22Rv1 (cell line): ENCODE data around the gene INTS1.
A peak's percentile ranks its signal among the peaks of the same experiment; 100 is the strongest.

Experiments used
- H3K27ac ChIP-seq: fragments of 450-650 bp; 2 replicates; pipeline ENCODE4 v1.5.1; 2017
- ZFX ChIP-seq: fragments of 450-650 bp; IDR thresholded peaks from 2 replicates; pipeline ENCODE4 v1.6.1; 2017; ENCODE audit warnings: antibody characterized with exemption, borderline replicate concordance
- TF ChIP-seq, protein P1 (sequence below): fragments of 450-650 bp; IDR thresholded peaks from 2 replicates; pipeline ENCODE4 v1.5.1; 2017; ENCODE audit warnings: mild to moderate bottlenecking

Gene INTS1

DNA sequence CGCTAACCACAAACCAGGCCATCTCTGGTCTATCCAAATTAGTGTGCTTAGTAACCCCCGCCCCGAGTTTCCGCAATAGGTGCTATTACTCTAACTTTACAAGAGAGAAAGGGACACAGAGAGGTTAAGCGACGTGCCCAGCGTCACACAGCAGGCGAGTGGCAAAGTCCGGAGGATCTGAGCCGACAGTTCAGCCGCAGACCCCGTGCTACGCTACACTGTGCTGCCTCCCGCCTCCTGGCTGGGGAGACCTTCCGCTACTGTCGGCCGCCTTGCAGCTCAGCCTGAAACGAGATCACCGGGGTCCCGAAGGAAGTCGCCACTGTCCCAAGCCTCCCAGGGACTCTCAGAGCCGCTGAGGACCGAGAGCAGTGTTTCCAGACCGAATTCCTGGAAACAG, 799 bp downstream of the INTS1 start:
- H3K27ac ChIP-seq: peak overlapping the region; percentile 77
- TF ChIP-seq, protein P1, sequence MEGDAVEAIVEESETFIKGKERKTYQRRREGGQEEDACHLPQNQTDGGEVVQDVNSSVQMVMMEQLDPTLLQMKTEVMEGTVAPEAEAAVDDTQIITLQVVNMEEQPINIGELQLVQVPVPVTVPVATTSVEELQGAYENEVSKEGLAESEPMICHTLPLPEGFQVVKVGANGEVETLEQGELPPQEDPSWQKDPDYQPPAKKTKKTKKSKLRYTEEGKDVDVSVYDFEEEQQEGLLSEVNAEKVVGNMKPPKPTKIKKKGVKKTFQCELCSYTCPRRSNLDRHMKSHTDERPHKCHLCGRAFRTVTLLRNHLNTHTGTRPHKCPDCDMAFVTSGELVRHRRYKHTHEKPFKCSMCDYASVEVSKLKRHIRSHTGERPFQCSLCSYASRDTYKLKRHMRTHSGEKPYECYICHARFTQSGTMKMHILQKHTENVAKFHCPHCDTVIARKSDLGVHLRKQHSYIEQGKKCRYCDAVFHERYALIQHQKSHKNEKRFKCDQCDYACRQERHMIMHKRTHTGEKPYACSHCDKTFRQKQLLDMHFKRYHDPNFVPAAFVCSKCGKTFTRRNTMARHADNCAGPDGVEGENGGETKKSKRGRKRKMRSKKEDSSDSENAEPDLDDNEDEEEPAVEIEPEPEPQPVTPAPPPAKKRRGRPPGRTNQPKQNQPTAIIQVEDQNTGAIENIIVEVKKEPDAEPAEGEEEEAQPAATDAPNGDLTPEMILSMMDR: no peak
- no peak for TF ChIP-seq ZFX

DNA sequence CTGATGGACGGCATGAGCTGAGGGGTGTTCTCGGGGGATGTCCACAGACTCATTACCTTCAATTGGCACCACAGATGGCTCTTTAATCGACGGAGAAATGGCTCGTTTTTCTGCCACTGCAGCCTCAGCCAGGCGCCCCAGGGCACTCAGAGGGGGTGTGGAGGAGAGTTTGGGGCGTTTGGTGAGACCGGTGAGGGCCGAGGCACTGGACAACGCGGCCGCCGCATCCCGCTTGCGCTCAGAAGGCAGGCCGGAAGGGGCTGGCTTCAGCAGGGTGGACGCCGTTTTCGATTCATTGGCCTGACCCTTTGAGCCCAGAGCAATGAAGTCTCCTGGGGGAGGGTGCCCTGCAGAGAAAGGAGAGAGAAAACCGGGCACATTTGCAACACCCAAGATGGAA, 1.3 kb downstream of the INTS1 start:
- TF ChIP-seq, protein P1: no peak
- no peak for TF ChIP-seq ZFX
- H3K27ac ChIP-seq: 0 out of 2 replicates have a peak overlapping the region, but pooled peaks have one; percentile 77

DNA sequence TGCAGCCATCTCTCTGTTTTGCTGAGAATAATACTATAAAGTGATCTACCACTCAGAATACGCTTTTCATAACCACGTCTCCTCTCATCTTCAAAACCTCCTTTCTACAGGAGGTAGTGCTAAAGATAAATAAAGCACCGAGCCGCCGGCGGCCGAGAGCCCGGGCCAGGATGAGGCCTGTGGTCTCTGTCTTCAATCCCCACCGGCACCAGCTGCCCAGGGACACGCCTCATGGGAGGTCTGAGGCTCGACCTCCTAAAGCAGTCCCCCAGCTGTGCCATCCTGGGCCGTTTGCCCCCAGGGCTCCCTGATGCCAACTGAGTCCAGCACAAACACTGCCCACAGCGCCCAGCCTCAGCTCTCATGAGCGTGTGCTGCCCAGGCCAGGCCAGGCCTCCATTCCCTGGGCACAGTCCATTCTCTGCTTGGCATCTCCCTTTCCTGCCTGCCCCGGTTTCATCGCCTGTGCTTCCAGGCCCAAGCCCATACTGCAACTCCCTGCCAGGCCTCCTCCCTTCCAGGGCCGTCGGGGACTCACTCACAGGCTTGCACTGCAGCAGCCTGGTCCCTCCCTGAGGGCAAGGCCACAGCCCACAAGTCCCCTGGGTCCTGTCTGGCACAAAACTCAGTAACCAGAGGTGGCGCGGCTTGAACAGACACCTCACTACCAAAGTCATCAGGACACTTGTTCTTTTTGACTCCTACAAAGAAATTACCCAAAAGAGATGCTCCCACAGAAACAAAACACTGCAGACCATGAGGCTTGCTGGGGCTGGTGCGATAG, 2.5 kb downstream of the INTS1 start:
- no peak for TF ChIP-seq ZFX
- TF ChIP-seq, protein P1: no peak
- H3K27ac ChIP-seq: no peak overlapping the region

DNA sequence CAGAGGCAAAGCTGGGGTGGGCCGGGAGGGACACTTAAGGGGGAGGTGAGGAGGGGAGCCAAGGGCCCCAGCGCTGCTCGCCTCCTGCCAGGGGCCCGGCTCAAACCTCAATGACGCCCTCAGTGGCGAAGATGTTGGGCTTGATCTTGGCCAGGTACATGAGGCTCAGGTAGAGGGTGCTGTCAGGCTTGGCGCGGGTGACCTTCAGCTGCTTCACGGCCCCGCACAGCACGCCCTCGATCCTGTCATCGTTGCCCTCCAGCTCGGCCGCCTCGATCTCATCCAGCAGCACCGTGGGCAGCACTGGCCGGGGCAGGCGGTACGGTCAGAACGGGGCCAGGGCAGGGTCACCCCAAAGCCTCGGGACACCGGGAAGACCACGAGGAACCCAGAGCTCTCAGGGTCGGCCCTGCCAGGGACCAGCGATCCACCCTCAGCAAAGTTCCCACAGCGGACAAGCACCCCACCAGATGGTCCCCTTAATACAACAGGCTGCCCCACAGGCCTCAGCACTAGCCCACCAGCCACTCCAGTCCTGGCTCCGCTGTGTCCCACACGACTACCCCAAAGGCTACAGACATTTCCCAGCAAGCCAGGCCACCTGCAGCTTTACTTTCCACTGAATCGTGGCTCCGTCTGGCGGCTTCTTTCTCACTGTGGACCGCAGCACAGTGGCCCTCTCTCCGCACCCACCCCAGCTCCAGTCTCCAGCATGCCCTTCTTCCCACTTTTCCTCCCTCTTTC, 4.0 kb downstream of the INTS1 start:
- H3K27ac ChIP-seq: no peak overlapping the region
- TF ChIP-seq ZFX: no peak
- TF ChIP-seq, protein P1: no peak

DNA sequence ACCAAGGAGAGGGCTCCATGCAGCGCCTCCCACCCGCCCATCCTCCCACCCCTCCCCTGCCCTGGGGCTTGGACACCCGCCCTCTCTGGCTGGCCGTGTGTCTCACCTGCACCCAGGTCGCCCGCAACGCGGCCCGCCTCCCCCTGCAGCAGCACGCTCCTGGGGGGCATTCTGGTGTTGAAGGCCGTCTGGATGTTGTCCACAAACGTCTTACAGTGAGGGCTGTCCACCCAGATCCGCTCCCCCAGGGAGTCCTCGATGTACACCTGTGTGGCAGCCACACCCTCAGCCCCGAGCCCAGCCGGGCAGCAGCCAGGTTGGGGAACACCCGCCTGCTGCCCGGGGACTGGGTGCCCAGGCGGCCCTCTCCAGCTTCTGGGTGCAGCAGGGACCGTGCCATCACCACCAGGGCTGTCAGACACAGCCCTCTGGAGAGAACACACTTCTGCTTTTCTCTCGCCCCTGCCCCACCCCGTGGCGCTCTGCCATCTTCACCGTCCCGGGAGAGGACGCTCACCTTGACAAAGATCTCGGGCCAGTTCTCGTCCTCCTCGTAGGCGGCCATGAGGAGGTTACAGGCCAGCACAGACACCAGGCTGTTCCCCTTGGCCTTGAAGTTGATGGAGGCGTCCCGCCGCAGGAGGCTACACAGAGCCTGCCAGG, 4.7 kb downstream of the INTS1 start:
- no peak for TF ChIP-seq ZFX
- TF ChIP-seq, protein P1: no peak

DNA sequence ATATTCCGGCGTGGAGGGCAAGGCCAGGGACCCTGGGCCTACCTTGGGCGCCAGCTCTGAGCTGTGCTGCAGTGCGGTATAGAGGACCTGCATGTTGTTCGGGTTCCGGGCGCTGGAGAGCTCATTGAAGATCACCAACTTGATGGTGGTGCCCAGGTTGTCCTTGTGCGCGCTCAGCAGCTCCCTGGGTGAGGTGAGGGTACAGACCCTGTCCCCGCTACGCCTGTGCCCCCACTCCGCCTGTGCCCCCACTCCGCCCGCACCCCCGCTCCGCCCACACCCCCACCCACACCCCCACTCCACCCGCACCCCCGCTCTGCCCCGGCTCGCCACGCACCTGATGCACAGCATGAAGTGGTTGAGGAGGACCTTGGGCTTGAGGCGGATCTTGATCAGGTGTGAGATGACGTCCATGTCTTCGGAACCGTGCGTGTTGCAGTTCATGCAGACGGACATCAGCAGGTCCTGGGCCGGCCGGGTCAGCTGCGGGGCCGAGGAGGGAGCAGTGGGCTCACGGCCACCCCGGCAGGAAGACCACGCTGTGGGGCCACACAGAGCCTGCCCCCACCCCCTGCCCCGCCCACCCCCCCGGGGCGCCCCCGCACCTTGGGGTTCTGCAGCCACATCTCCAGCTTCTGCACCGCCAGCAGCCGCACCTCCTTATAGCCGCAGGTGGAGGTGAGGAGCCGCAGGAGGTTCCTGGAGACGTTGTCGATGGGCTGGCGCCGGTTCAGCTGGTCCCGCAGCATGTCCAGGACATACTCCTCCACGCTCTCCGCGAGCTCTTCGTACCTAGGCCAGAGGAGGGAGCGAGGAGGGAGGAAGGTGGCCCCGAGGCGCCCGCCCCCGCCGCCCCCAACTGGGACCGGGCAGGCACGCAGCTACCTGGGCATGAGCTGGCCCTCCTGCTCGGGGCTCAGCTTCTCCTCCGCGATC, 5.6 kb downstream of the INTS1 start:
- TF ChIP-seq, protein P1: no peak
- no peak for TF ChIP-seq ZFX
- H3K27ac ChIP-seq: no peak overlapping the region

More for the DNA sequence above, 4.7 kb downstream of the INTS1 start:
- H3K27ac ChIP-seq: no peak overlapping the region
